ENCODE results near the gene ZBTB16.

The ZBTB16 gene

GRCh38 chr11:114171257-114172054 lies 111.9 kb downstream of the ZBTB16 start:
- no peak for DNase-seq

- no peak for DNase-seq
Observed at GRCh38 chr11:114172055-114172861, 112.7 kb downstream of the ZBTB16 start.

GRCh38 chr11:114172871-114173444 lies 113.4 kb downstream of the ZBTB16 start:
- DNase-seq, result no peak

GRCh38 chr11:114173843-114174242 lies 114.3 kb downstream of the ZBTB16 start:
- no peak for DNase-seq

- no peak for DNase-seq
Observed at GRCh38 chr11:114174712-114175495, 115.4 kb downstream of the ZBTB16 start.

- DNase-seq, result no peak
Observed at GRCh38 chr11:114175706-114176105, 116.2 kb downstream of the ZBTB16 start.

GRCh38 chr11:114176321-114176720 lies 116.8 kb downstream of the ZBTB16 start:
- no peak for DNase-seq

GRCh38 chr11:114178656-114179055 lies 119.1 kb downstream of the ZBTB16 start:
- no peak for DNase-seq

GRCh38 chr11:114179234-114179941 lies 119.9 kb downstream of the ZBTB16 start:
- DNase-seq, result no peak

- no peak for DNase-seq
Observed at GRCh38 chr11:114180301-114181055, 121.0 kb downstream of the ZBTB16 start.

GRCh38 chr11:114181195-114181594 lies 121.7 kb downstream of the ZBTB16 start:
- DNase-seq, result no peak

GRCh38 chr11:114181752-114182151 lies 122.2 kb downstream of the ZBTB16 start:
- no peak for DNase-seq

GRCh38 chr11:114182471-114183043 lies 123.0 kb downstream of the ZBTB16 start:
- DNase-seq, result no peak

GRCh38 chr11:114183044-114183511 lies 123.6 kb downstream of the ZBTB16 start:
- peak; percentile 42 for DNase-seq

GRCh38 chr11:114185436-114185835 lies 125.9 kb downstream of the ZBTB16 start:
- DNase-seq, result no peak

- no peak for DNase-seq
Observed at GRCh38 chr11:114187173-114187572, 127.7 kb downstream of the ZBTB16 start.

GRCh38 chr11:114188851-114189570 lies 129.5 kb downstream of the ZBTB16 start:
- no peak for DNase-seq

- DNase-seq, result no peak
Observed at GRCh38 chr11:114190630-114191029, 131.1 kb downstream of the ZBTB16 start.

- no peak for DNase-seq
Observed at GRCh38 chr11:114191893-114192292, 132.4 kb downstream of the ZBTB16 start.

- DNase-seq, result no peak
Observed at GRCh38 chr11:114192841-114193389, 133.4 kb downstream of the ZBTB16 start.
